ENCODE data around the gene ZSCAN9. TPM values are rescaled to one million over a fixed set of nuclear protein-coding genes. Genes with fewer than 3 reads are reported as not detected.

Gene ZSCAN9
- total RNA-seq, 1 experiment from 2014 or later = 14.4 TPM

GRCh38 chr6:28254121-28254519, 29.0 kb downstream of the ZSCAN9 start:
- DNase-seq (ENCODE audit: low read depth, low spot score) (no peak), ATAC-seq (no peak)
- in situ Hi-C loops (cut with HindIII; ENCODE audit: low pct_unique_long_range_greater_than_20kb, low sequenced_read_pairs) = no loop called here
- intact Hi-C loops (cut with micrococcal nuclease; ENCODE audit: unreplicated experiment) = no loop called here
- Histone ChIP-seq H3K9me3 (ENCODE audit: control insufficient read depth, insufficient read depth, low read depth, low read length) (no peaks in the 10 kb centered on the region), H3K4me3 (ENCODE audit: low read depth in 2 of 2, low read length in 2 of 2) (no peak overlapping the region), H3K36me3 (ENCODE audit: control insufficient read depth, insufficient read depth, low read length) (peaks cover 4% of the 10 kb centered on the region; the same call in 1 of the 2 replicates), H3K4me1 (ENCODE audit: control insufficient read depth, insufficient read depth, low read length) (peaks cover 11% of the 10 kb centered on the region), H3K27me3 (ENCODE audit: control insufficient read depth, insufficient read depth, low read length) (no peaks in the 10 kb centered on the region), H3K27ac (ENCODE audit: low read length) (no peak overlapping the region)
- CTCF ChIA-PET = no interaction called here
- POLR2A ChIA-PET = no interaction called here
- TF ChIP-seq TCF7L2 (IDR thresholded peaks at IDR 0.05; ENCODE audit: low read depth, low read length) (no peak), POLR2AphosphoS5 (IDR thresholded peaks at IDR 0.05; ENCODE audit: low read depth, low read length) (no peak)
- TF ChIP-seq, protein P1, sequence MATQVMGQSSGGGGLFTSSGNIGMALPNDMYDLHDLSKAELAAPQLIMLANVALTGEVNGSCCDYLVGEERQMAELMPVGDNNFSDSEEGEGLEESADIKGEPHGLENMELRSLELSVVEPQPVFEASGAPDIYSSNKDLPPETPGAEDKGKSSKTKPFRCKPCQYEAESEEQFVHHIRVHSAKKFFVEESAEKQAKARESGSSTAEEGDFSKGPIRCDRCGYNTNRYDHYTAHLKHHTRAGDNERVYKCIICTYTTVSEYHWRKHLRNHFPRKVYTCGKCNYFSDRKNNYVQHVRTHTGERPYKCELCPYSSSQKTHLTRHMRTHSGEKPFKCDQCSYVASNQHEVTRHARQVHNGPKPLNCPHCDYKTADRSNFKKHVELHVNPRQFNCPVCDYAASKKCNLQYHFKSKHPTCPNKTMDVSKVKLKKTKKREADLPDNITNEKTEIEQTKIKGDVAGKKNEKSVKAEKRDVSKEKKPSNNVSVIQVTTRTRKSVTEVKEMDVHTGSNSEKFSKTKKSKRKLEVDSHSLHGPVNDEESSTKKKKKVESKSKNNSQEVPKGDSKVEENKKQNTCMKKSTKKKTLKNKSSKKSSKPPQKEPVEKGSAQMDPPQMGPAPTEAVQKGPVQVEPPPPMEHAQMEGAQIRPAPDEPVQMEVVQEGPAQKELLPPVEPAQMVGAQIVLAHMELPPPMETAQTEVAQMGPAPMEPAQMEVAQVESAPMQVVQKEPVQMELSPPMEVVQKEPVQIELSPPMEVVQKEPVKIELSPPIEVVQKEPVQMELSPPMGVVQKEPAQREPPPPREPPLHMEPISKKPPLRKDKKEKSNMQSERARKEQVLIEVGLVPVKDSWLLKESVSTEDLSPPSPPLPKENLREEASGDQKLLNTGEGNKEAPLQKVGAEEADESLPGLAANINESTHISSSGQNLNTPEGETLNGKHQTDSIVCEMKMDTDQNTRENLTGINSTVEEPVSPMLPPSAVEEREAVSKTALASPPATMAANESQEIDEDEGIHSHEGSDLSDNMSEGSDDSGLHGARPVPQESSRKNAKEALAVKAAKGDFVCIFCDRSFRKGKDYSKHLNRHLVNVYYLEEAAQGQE (IDR thresholded peaks at IDR 0.05; ENCODE audit: insufficient read depth in 1 of 2, low read depth in 2 of 2, low read length in 1 of 2) = no peak
- BruUV-seq (replicated peaks) = no TSS peak

DNA sequence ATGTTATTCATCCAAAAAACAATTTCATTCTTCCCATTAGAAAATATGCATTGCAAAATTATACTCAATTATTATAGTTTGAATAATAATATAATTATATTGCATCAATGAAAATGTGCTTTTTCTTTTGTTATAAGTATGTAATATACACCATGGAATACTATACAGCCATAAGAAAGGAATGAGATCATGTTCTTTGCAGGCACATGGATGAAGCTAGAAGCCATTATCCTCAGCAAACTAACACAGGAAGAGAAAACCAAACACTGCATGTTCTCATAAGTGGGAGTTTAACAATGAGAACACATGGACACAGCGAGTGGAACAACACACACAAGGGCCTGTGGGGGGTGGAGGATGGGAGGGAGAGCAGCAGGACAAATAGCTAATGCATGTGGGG, 32.0 kb downstream of the ZSCAN9 start:
- TF ChIP-seq SIN3A (IDR thresholded peaks at IDR 0.05; ENCODE audit: borderline replicate concordance, insufficient read depth, low read depth, low read length) (no peak), POLR2AphosphoS5 (IDR thresholded peaks at IDR 0.05; ENCODE audit: low read depth, low read length) (no peak), TCF7L2 (IDR thresholded peaks at IDR 0.05; ENCODE audit: low read depth, low read length) (no peak)
- TF ChIP-seq, protein P1 (IDR thresholded peaks at IDR 0.05; ENCODE audit: insufficient read depth in 1 of 2, low read depth in 2 of 2, low read length in 1 of 2) = no peak
- TF ChIP-seq, protein P2, sequence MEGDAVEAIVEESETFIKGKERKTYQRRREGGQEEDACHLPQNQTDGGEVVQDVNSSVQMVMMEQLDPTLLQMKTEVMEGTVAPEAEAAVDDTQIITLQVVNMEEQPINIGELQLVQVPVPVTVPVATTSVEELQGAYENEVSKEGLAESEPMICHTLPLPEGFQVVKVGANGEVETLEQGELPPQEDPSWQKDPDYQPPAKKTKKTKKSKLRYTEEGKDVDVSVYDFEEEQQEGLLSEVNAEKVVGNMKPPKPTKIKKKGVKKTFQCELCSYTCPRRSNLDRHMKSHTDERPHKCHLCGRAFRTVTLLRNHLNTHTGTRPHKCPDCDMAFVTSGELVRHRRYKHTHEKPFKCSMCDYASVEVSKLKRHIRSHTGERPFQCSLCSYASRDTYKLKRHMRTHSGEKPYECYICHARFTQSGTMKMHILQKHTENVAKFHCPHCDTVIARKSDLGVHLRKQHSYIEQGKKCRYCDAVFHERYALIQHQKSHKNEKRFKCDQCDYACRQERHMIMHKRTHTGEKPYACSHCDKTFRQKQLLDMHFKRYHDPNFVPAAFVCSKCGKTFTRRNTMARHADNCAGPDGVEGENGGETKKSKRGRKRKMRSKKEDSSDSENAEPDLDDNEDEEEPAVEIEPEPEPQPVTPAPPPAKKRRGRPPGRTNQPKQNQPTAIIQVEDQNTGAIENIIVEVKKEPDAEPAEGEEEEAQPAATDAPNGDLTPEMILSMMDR (IDR thresholded peaks at IDR 0.05) = no peak
- Histone ChIP-seq H3K9me3 (ENCODE audit: control insufficient read depth, insufficient read depth, low read depth, low read length) (no peaks in the 10 kb centered on the region), H3K4me3 (ENCODE audit: low read depth in 2 of 2, low read length in 2 of 2) (no peak overlapping the region), H3K36me3 (ENCODE audit: control insufficient read depth, insufficient read depth, low read length) (no peaks in the 10 kb centered on the region), H3K27ac (ENCODE audit: low read length) (no peak overlapping the region), H3K27me3 (ENCODE audit: control insufficient read depth, insufficient read depth, low read length) (no peaks in the 10 kb centered on the region), H3K4me1 (ENCODE audit: control insufficient read depth, insufficient read depth, low read length) (peaks cover 5% of the 10 kb centered on the region; the same call in 1 of the 2 replicates)
- DNase-seq (ENCODE audit: low read depth, low spot score) = no peak
- in situ Hi-C loops (cut with HindIII; ENCODE audit: low pct_unique_long_range_greater_than_20kb, low sequenced_read_pairs) (no loop called here), intact Hi-C loops (cut with micrococcal nuclease; ENCODE audit: unreplicated experiment) (no loop called here)
- no TSS peak for BruUV-seq (replicated peaks)
- ATAC-seq = no peak
- ChIA-PET CTCF (no interaction called here), POLR2A (no interaction called here)
